Sigmoid colon (tissue), 7 donors: Measurements from ENCODE around the gene IKZF2. TPM values are rescaled to one million over a fixed set of nuclear protein-coding genes. Genes with fewer than 3 reads are reported as not detected.

Source experiments
- DNase-seq: peaks from one replicate; pipeline ENCODE4 v3.0.0-alpha.2; 2019
- H3K27ac ChIP-seq, 4 donors: fragments of 200-600 bp; sonication (generic); one replicate each; pipeline ENCODE4 v1.5.1; 2016 to 2019; ENCODE audit warnings: mild to moderate bottlenecking in 1 of 4
- H3K27me3 ChIP-seq, 3 donors: fragments of 200-600 bp; sonication (generic); one replicate each; pipeline ENCODE4 v1.5.1; 2019; ENCODE audit warnings: mild to moderate bottlenecking in 1 of 3
- H3K36me3 ChIP-seq, 4 donors: fragments of 200-600 bp; sonication (generic); one replicate each; pipeline ENCODE4 v1.5.1; 2016 to 2019
- H3K4me1 ChIP-seq, 4 donors: fragments of 200-600 bp; sonication (generic); one replicate each; pipeline ENCODE4 v1.5.1; 2017 to 2019
- H3K4me3 ChIP-seq, 4 donors: fragments of 200-600 bp; sonication (generic); one replicate each; pipeline ENCODE4 v1.5.1; 2017 to 2019; ENCODE audit warnings: mild to moderate bottlenecking in 2 of 4, moderate library complexity in 1 of 4
- H3K9me3 ChIP-seq, 4 donors: fragments of 200-600 bp in 3 of 4; sonication (generic) in 3 of 4; one replicate each; pipeline versions ENCODE4 v1.5.1 to v1.6.1; 2013 to 2019
- CTCF ChIP-seq, 4 experiments: fragments of 450-650 bp in 3 of 4; fragments of 200-600 bp in 1 of 4; IDR thresholded peaks; one replicate each; pipeline ENCODE4 v1.5.1; 2016 to 2019; ENCODE audit warnings: antibody characterized with exemption in 4 of 4, mild to moderate bottlenecking in 3 of 4, moderate library complexity in 2 of 4
- EP300 ChIP-seq, 4 donors: sonication (generic); formaldehyde crosslinking; IDR thresholded peaks; one replicate each; pipeline ENCODE4 v1.6.1; 2017; ENCODE audit warnings: antibody characterized with exemption in 4 of 4
- POLR2A ChIP-seq, 2 donors: fragments of 450-650 bp; IDR thresholded peaks; one replicate each; pipeline ENCODE4 v1.6.1; 2016; ENCODE audit warnings: antibody characterized with exemption in 2 of 2, mild to moderate bottlenecking in 2 of 2, moderate library complexity in 2 of 2
- POLR2AphosphoS5 ChIP-seq, 4 donors: sonication (generic); formaldehyde crosslinking; IDR thresholded peaks; one replicate each; pipeline ENCODE4 v1.6.1; 2017; ENCODE audit warnings: antibody characterized with exemption in 4 of 4
- WGBS, 2 donors: extraction: QIAGEN DNeasy Blood & Tissue Kit; methylation state at CpG; one replicate each; pipeline ENCODE4 v1.1.7; 2013; 5-methylcytosine and 5-hydroxymethylcytosine counted together
- intact Hi-C: fragments of 100-400 bp; cut with DNase I; formaldehyde crosslinking; loops from one replicate; pipeline ENCODE4 v1.15.1; 2023
- polyA plus RNA-seq, 3 donors: library from polyadenylated mRNA; stranded (reverse); fragments of 200-250 nt; gene quantifications; one replicate each; pipeline ENCODE4 v1.2.3, GENCODE V29; 2013
- total RNA-seq, 4 donors: library from RNA; depleted of rRNA; stranded (reverse); fragments of >200 nt; gene quantifications; one replicate each; pipeline ENCODE4 v1.1.0, GENCODE V29; 2016
- donor health status: healthy with polysubstance abuse.
- donor health status: Bipolar disorder and iron deficiency.
- donor health status: healthy.

IKZF2 gene
- total and polyA plus RNA-seq, 7 donors, result under 0.01 to 14.9 (median 5.5) TPM

- H3K9me3 ChIP-seq, result no peaks in the 10 kb centered on the region
- peaks cover 0 to 31% (median 18%) of the 10 kb centered on the region in 4 donors for H3K4me1 ChIP-seq
- 1% methylated on average over 39 of the region's 39 CpGs for WGBS, 2 donors
- TF ChIP-seq POLR2AphosphoS5 (IDR thresholded peaks at IDR 0.05) (peak in 1 of 4 donors; percentile 31), EP300 (IDR thresholded peaks at IDR 0.05) (no peak), CTCF (IDR thresholded peaks at IDR 0.05) (peak in 2 of 4 experiments; percentile 38 to 50)
- peak overlapping the region; percentile 56 to 85 (median 80) for H3K4me3 ChIP-seq
- H3K36me3 ChIP-seq, result peaks cover 0 to 4% (median 0%) of the 10 kb centered on the region in 4 donors
- intact Hi-C loops, result loop anchor here (2.0 to 5.0 kb wide), 4 partner anchors 133 to 1660 kb away; partner anchors contain the start of gene SPAG16
- peak overlapping the region; percentile 94 to 98 (median 97) for H3K27ac ChIP-seq
- peak; percentile 85 for DNase-seq
- no peaks in the 10 kb centered on the region for H3K27me3 ChIP-seq
Measured at GRCh38 chr2:213152065-213152794, 818 bp upstream of the IKZF2 start.

- peak overlapping the region; percentile 84 to 98 (median 96) for H3K27ac ChIP-seq
- WGBS, 2 donors, result 5% methylated on average over 9 to 10 of the region's 10 CpGs
- TF ChIP-seq CTCF (IDR thresholded peaks at IDR 0.05), result no peak
- no peak for TF ChIP-seq POLR2A (IDR thresholded peaks at IDR 0.05)
- TF ChIP-seq EP300 (IDR thresholded peaks at IDR 0.05), result no peak
- no peak for TF ChIP-seq POLR2AphosphoS5 (IDR thresholded peaks at IDR 0.05)
- H3K27me3 ChIP-seq, result no peaks in the 10 kb centered on the region
- intact Hi-C loops, result loop anchor here (5.0 kb wide), 2 partner anchors 373 to 1662 kb away; no protein-coding TSS in a partner anchor
- H3K4me1 ChIP-seq, result peaks cover 0 to 31% (median 18%) of the 10 kb centered on the region in 4 donors
- H3K36me3 ChIP-seq, result peaks cover 0 to 9% (median 0%) of the 10 kb centered on the region in 4 donors
- peak overlapping the region; percentile 54 to 85 (median 80) for H3K4me3 ChIP-seq
- no peak for DNase-seq
- H3K9me3 ChIP-seq, result no peaks in the 10 kb centered on the region
Measured at GRCh38 chr2:213150315-213151097, 906 bp downstream of the IKZF2 start.

- H3K27me3 ChIP-seq, result no peaks in the 10 kb centered on the region
Measured at GRCh38 chr2:213149949-213150314, 1.5 kb downstream of the IKZF2 start.

More at GRCh38 chr2:213149949-213150314, 1.5 kb downstream of the IKZF2 start:
- intact Hi-C loops, result loop anchor here (5.0 kb wide), 2 partner anchors 373 to 1662 kb away; no protein-coding TSS in a partner anchor
- H3K36me3 ChIP-seq, result peaks cover 0 to 9% (median 0%) of the 10 kb centered on the region in 4 donors
- H3K4me1 ChIP-seq, result peaks cover 0 to 31% (median 18%) of the 10 kb centered on the region in 4 donors
- DNase-seq, result no peak
- no peaks in the 10 kb centered on the region for H3K9me3 ChIP-seq
- no peak for TF ChIP-seq EP300 (IDR thresholded peaks at IDR 0.05)
- TF ChIP-seq CTCF (IDR thresholded peaks at IDR 0.05), result no peak
- TF ChIP-seq POLR2A (IDR thresholded peaks at IDR 0.05), result no peak
- TF ChIP-seq POLR2AphosphoS5 (IDR thresholded peaks at IDR 0.05), result no peak
- 1% methylated on average over 7 of the region's 7 CpGs for WGBS, 2 donors
- peak overlapping the region; percentile 54 to 85 (median 80) for H3K4me3 ChIP-seq
- peak overlapping the region; percentile 84 to 98 (median 96) for H3K27ac ChIP-seq
